Motor neuron (in vitro differentiated cells): ENCODE data around the gene S100A4. TPM values are rescaled to one million over a fixed set of nuclear protein-coding genes. Genes with fewer than 3 reads are reported as not detected.
A peak's percentile ranks its signal among the peaks of the same experiment; 100 is the strongest.
"Not testable (repeated sequence)": the region's sequence is repeated elsewhere in the genome, so short reads cannot be mapped to it uniquely, and the experiment has no call there.

Experiments
- ATAC-seq, 8 experiments: fragments of 200-7000 bp; cut with Tn5 transposase; replicated peaks in 6 of 8; 2 replicates each; pipeline ENCODE4 v1.8.0; 2021; ENCODE audit warnings: mild to moderate bottlenecking in 8 of 8, moderate library complexity in 8 of 8
- H3K27ac ChIP-seq, 2 donors: fragments of 250-450 bp; sonication (Bioruptor Pico); 2 replicates each; pipeline ENCODE4 v1.9.0; 2021; ENCODE audit warnings: antibody characterized with exemption in 2 of 2, mild to moderate bottlenecking in 2 of 2, moderate library complexity in 1 of 2
- H3K4me1 ChIP-seq, 2 donors: fragments of 250-450 bp; sonication (Bioruptor Pico); replicated peaks in 1 of 2; 2 replicates each; pipeline ENCODE4 v1.6.1; 2021; ENCODE audit warnings: antibody characterized with exemption in 2 of 2, mild to moderate bottlenecking in 2 of 2, moderate library complexity in 1 of 2
- H3K4me3 ChIP-seq, 5 donors: fragments of 250-450 bp; sonication (Bioruptor Pico); 2 replicates each; pipeline ENCODE4 v1.9.0; 2021; ENCODE audit warnings: antibody characterized with exemption in 5 of 5, mild to moderate bottlenecking in 5 of 5, moderate library complexity in 4 of 5
- WGBS, 10 experiments: fragments of 450-650 bp; shearing (Covaris generic); methylation state at CpG; one replicate each; pipeline ENCODE4 v1.0.0; 2022; 5-methylcytosine and 5-hydroxymethylcytosine counted together
- in situ Hi-C, 9 experiments: fragments of 400-800 bp; cut with MboI; loops; one replicate each; pipeline ENCODE4 v1.15.0; 2021; ENCODE audit warnings: low sequenced_read_pairs in 9 of 9, low pct_unique_long_range_greater_than_20kb in 2 of 9; ENCODE audit not compliant: unreplicated experiment in 9 of 9
- total RNA-seq, 8 experiments: library from RNA; unstranded; fragments of 300-600 nt; gene quantifications; 2 replicates each; pipeline versions ENCODE4 v1.2.3 to v1.2.4, GENCODE V29; 2022

The S100A4 gene
- 1,000 to 10,000 TPM in 1 of 8 experiments, 10 to 100 TPM in 1, 1 to 10 TPM in 5, under 1 TPM in 1; 0.93 to 1,152 (median 3.7) TPM for total RNA-seq

- no peak within 1 kb of the TSS for H3K4me3 ChIP-seq
- ATAC-seq = peak; percentile 39 to 95 (median 92)
- in situ Hi-C loops = no loop called here
- 0 to 100% (median 20%) methylated on average over 1 to 9 of the region's 19 CpGs; no CpG with 5 or more reads in 2 of the 10 experiments for WGBS, 10 experiments
- peaks cover 19 to 25% of the 10 kb centered on the region in 2 donors for H3K4me1 ChIP-seq
- H3K27ac ChIP-seq = peak within 1 kb of the TSS in 1 of 2 donors; percentile 68
Observed at GRCh38 chr1:153545067-153546055, at the start of gene S100A4. S100A4 (minus strand) TSS chr1:153545806; CDS start chr1:153544794, 1,012 bp downstream.

GRCh38 chr1:153592748-153593147 is 47.1 kb upstream of the S100A4 start:
- ATAC-seq = peak in 7 of 8 experiments; percentile 23 to 91 (median 82)
- WGBS, 10 experiments = 0 to 75% (median 15%) methylated on average over 1 to 4 of the region's 4 CpGs; no CpG with 5 or more reads in 1 of the 10 experiments
- Histone ChIP-seq H3K4me3 (no peak overlapping the region), H3K27ac (peak overlapping the region in 1 of 2 donors; percentile 18), H3K4me1 (peaks cover 5 to 12% of the 10 kb centered on the region in 2 donors)
- in situ Hi-C loops = no loop called here

- in situ Hi-C loops = no loop called here
- peaks cover 8 to 12% of the 10 kb centered on the region in 2 donors for H3K4me1 ChIP-seq
- no peak overlapping the region for H3K4me3 ChIP-seq
- no peak for ATAC-seq
- 65 to 97% (median 86%) methylated on average over 2 of the region's 2 CpGs; no CpG with 5 or more reads in 1 of the 10 experiments for WGBS, 10 experiments
- H3K27ac ChIP-seq = no peak overlapping the region
Observed at GRCh38 chr1:153588482-153588881, 42.9 kb upstream of the S100A4 start.

- in situ Hi-C loops, ATAC-seq, H3K4me3 ChIP-seq, H3K27ac ChIP-seq, H3K4me1 ChIP-seq: not testable (repeated sequence)
- 85 to 100% (median 91%) methylated on average over 1 to 10 of the region's 10 CpGs for WGBS, 10 experiments
Observed at GRCh38 chr1:153588033-153588432, 42.4 kb upstream of the S100A4 start.

- in situ Hi-C loops = no loop called here
- WGBS, 10 experiments = 17 to 100% (median 75%) methylated on average over 1 to 4 of the region's 5 CpGs; no CpG with 5 or more reads in 1 of the 10 experiments
- no peak overlapping the region for H3K27ac ChIP-seq
- H3K4me3 ChIP-seq = no peak overlapping the region
- ATAC-seq = peak in 1 of 8 experiments; percentile 35
- H3K4me1 ChIP-seq = peaks cover 3 to 4% of the 10 kb centered on the region in 2 donors
Observed at GRCh38 chr1:153587314-153587713, 41.7 kb upstream of the S100A4 start.

GRCh38 chr1:153586347-153586746 is 40.7 kb upstream of the S100A4 start:
- no peak overlapping the region for H3K27ac ChIP-seq
- peaks cover 0 to 4% of the 10 kb centered on the region in 2 donors for H3K4me1 ChIP-seq
- 0 to 71% (median 44%) methylated on average over 1 of the region's 1 CpG; no CpG with 5 or more reads in 1 of the 10 experiments for WGBS, 10 experiments
- in situ Hi-C loops = no loop called here
- no peak for ATAC-seq
- H3K4me3 ChIP-seq = no peak overlapping the region

GRCh38 chr1:153585006-153585405 is 39.4 kb upstream of the S100A4 start:
- whole genome bisulfite sequencing, 10 experiments = 60 to 100% (median 92%) methylated on average over 1 of the region's 1 CpG; no CpG with 5 or more reads in 3 of the 10 experiments
- in situ Hi-C loops = no loop called here
- Histone ChIP-seq H3K27ac (no peak overlapping the region), H3K4me3 (no peak overlapping the region), H3K4me1 (peaks cover 0 to 4% of the 10 kb centered on the region in 2 donors)
- no peak for ATAC-seq

- H3K4me3 ChIP-seq = no peak overlapping the region
- WGBS, 10 experiments = 7 to 96% (median 78%) methylated on average over 2 of the region's 2 CpGs; no CpG with 5 or more reads in 2 of the 10 experiments
- in situ Hi-C loops = no loop called here
- ATAC-seq = no peak
- peaks cover 0 to 4% of the 10 kb centered on the region in 2 donors for H3K4me1 ChIP-seq
- no peak overlapping the region for H3K27ac ChIP-seq
Observed at GRCh38 chr1:153583976-153584375, 38.4 kb upstream of the S100A4 start.

- WGBS, 10 experiments = 29 to 100% (median 76%) methylated on average over 1 to 2 of the region's 3 CpGs
- H3K4me3 ChIP-seq, ATAC-seq, in situ Hi-C loops, H3K4me1 ChIP-seq, H3K27ac ChIP-seq: not testable (repeated sequence)
Observed at GRCh38 chr1:153583514-153583913, 37.9 kb upstream of the S100A4 start.

GRCh38 chr1:153582836-153583235 is 37.2 kb upstream of the S100A4 start:
- in situ Hi-C loops = not testable (repeated sequence)

GRCh38 chr1:153578936-153579335 is 33.3 kb upstream of the S100A4 start:
- no peak for ATAC-seq
- peaks cover 4 to 9% of the 10 kb centered on the region in 2 donors for H3K4me1 ChIP-seq
- no peak overlapping the region for H3K4me3 ChIP-seq
- in situ Hi-C loops = no loop called here
- 14 to 89% (median 75%) methylated on average over 1 to 3 of the region's 3 CpGs; no CpG with 5 or more reads in 2 of the 10 experiments for WGBS, 10 experiments
- H3K27ac ChIP-seq = no peak overlapping the region

More at GRCh38 chr1:153582836-153583235, 37.2 kb upstream of the S100A4 start:
- WGBS, 10 experiments = no CpG with 5 or more reads among the region's 34 CpGs
- not testable (repeated sequence) for H3K27ac ChIP-seq, ATAC-seq, H3K4me3 ChIP-seq, H3K4me1 ChIP-seq

- in situ Hi-C loops = no loop called here
- Histone ChIP-seq H3K27ac (no peak overlapping the region), H3K4me3 (no peak overlapping the region), H3K4me1 (peaks cover under 1 to 9% of the 10 kb centered on the region in 2 donors)
- peak in 4 of 8 experiments; percentile 26 to 49 (median 40) for ATAC-seq
Observed at GRCh38 chr1:153578490-153578889, 32.9 kb upstream of the S100A4 start.

GRCh38 chr1:153577624-153578051 is 32.0 kb upstream of the S100A4 start:
- no peak overlapping the region for H3K4me3 ChIP-seq
- 47 to 100% (median 79%) methylated on average over 1 to 8 of the region's 9 CpGs; no CpG with 5 or more reads in 6 of the 10 experiments for WGBS, 10 experiments

More at GRCh38 chr1:153577624-153578051, 32.0 kb upstream of the S100A4 start:
- Histone ChIP-seq H3K27ac (no peak overlapping the region), H3K4me1 (peaks cover 0 to 9% of the 10 kb centered on the region in 2 donors)
- in situ Hi-C loops = no loop called here
- ATAC-seq = peak in 2 of 8 experiments; percentile 28 to 66
